Keratinocyte (primary cell): ENCODE measurements around the gene CAMSAP1. TPM values are rescaled to one million over a fixed set of nuclear protein-coding genes. Genes with fewer than 3 reads are reported as not detected.

ENCODE experiments used
- DNase-seq: peaks from one replicate; pipeline ENCODE4 v3.0.0-alpha.2; 2011; ENCODE audit warnings: low read depth, missing footprints, low spot score
- FAIRE-seq: peaks from 2 replicates; lab custom pipeline; 2011; peaks lifted over from hg19 to GRCh38; lab: Jason Lieb, UNC
- H2AFZ ChIP-seq: 2 replicates; pipeline ENCODE4 v1.6.0; 2012; ENCODE audit warnings: low read length, control low read depth, inconsistent platforms; ENCODE audit not compliant: control insufficient read depth
- H3K27ac ChIP-seq: 2 replicates; pipeline ENCODE4 v1.5.1; 2011; ENCODE audit warnings: low read length; ENCODE audit not compliant: control insufficient read depth, insufficient read depth
- H3K27me3 ChIP-seq: 3 replicates; pipeline ENCODE4 v1.6.0; 2011; ENCODE audit warnings: low read length; ENCODE audit not compliant: control insufficient read depth, insufficient read depth; ENCODE audit errors: extremely low read depth
- H3K36me3 ChIP-seq, 2 experiments: 2 replicates in 1 of 2; 3 replicates in 1 of 2; pipeline ENCODE4 v1.5.1; 2011; ENCODE audit warnings: low read length in 2 of 2, mild to moderate bottlenecking in 1 of 2; ENCODE audit not compliant: control insufficient read depth in 2 of 2, insufficient read depth in 2 of 2; ENCODE audit errors: extremely low read depth in 1 of 2
- H3K4me1 ChIP-seq: 3 replicates; pipeline ENCODE4 v1.5.1; 2011; ENCODE audit warnings: low read length; ENCODE audit not compliant: control insufficient read depth, insufficient read depth; ENCODE audit errors: extremely low read depth
- H3K4me2 ChIP-seq: 3 replicates; pipeline ENCODE4 v1.6.0; 2011; ENCODE audit warnings: low read depth, low read length; ENCODE audit not compliant: control insufficient read depth, insufficient read depth; ENCODE audit errors: extremely low read depth
- H3K4me3 ChIP-seq, 3 experiments: fragments of 200-600 bp in 1 of 3; sonication (generic) in 1 of 3; 2 replicates in 2 of 3; 3 replicates in 1 of 3; pipeline ENCODE4 v1.5.1; 2011 to 2016; ENCODE audit warnings: low read length in 3 of 3, mild to moderate bottlenecking in 3 of 3, control low read depth in 2 of 3, inconsistent platforms in 1 of 3, low read depth in 1 of 3, mixed read lengths in 1 of 3, mixed run types in 1 of 3, moderate library complexity in 1 of 3; ENCODE audit not compliant: control insufficient read depth in 2 of 3, insufficient read depth in 2 of 3; ENCODE audit errors: extremely low read depth in 1 of 3
- H3K79me2 ChIP-seq: 2 replicates; pipeline ENCODE4 v1.6.0; 2012; ENCODE audit warnings: low read length; ENCODE audit not compliant: control insufficient read depth, insufficient read depth
- H3K9ac ChIP-seq: 3 replicates; pipeline ENCODE4 v1.6.0; 2011; ENCODE audit warnings: low read length; ENCODE audit not compliant: control insufficient read depth, insufficient read depth; ENCODE audit errors: extremely low read depth
- H3K9me1 ChIP-seq: 3 replicates; pipeline ENCODE4 v1.6.0; 2011; ENCODE audit warnings: low read length; ENCODE audit not compliant: control insufficient read depth, insufficient read depth; ENCODE audit errors: extremely low read depth
- H3K9me3 ChIP-seq: 2 replicates; pipeline ENCODE4 v1.5.1; 2012; ENCODE audit warnings: low read depth, low read length; ENCODE audit not compliant: control insufficient read depth
- H4K20me1 ChIP-seq: 3 replicates; pipeline ENCODE4 v1.6.0; 2011; ENCODE audit warnings: low read length; ENCODE audit not compliant: control insufficient read depth, insufficient read depth; ENCODE audit errors: extremely low read depth
- CTCF ChIP-seq, 3 experiments: IDR thresholded peaks in 1 of 3; conservative IDR thresholded peaks in 1 of 3; optimal IDR thresholded peaks in 1 of 3; 2 replicates in 2 of 3; 3 replicates in 1 of 3; pipeline versions ENCODE3 to v1.5.1; 2011; ENCODE audit warnings: low read length in 3 of 3, mild to moderate bottlenecking in 3 of 3, moderate library complexity in 2 of 3, control low read depth in 1 of 3, inconsistent platforms in 1 of 3; ENCODE audit not compliant: insufficient read depth in 2 of 3; ENCODE audit errors: extremely low read depth in 1 of 3
- EZH2 ChIP-seq: IDR thresholded peaks from one replicate; pipeline ENCODE4 v1.6.1; 2012; ENCODE audit warnings: inconsistent platforms, mild to moderate bottlenecking, low read length, moderate library complexity
- dilution Hi-C: fragments of 300-500 bp; cut with MboI; formaldehyde crosslinking; loops from one replicate; pipeline ENCODE4 v1.7.0; 2020; ENCODE audit warnings: low sequenced_read_pairs; ENCODE audit not compliant: extremely low pct_ligation_motif_present
- polyA plus RNA-seq, 5 experiments: library from polyadenylated mRNA; depleted of rRNA in 3 of 5; stranded (reverse) in 3 of 5; stranded (forward) in 1 of 5; unstranded in 1 of 5; fragments of >200 nt; gene quantifications; 1 replicate in 1 of 5; 2 replicates in 3 of 5; 3 replicates in 1 of 5; pipeline versions ENCODE4 v1.2.1 to v1.2.3, GENCODE V29; 2011 to 2012; ENCODE audit warnings: missing spikeins in 2 of 5, low read depth in 1 of 5, low replicate concordance in 1 of 5

The CAMSAP1 gene
- polyA plus RNA-seq, 1 donor (not counting 4 experiments of a cell fraction or from before 2014, with no cell fraction given) = 8.3 TPM

GRCh38 chr9:135847833-135848232 lies 59.5 kb downstream of the CAMSAP1 start:
- Histone ChIP-seq H3K27me3 (no peaks in the 10 kb centered on the region), H3K9me1 (peaks cover 4% of the 10 kb centered on the region), H3K79me2 (no peaks in the 10 kb centered on the region), H3K9ac (no peak overlapping the region), H3K4me3 (no peak overlapping the region), H4K20me1 (no peaks in the 10 kb centered on the region), H3K27ac (no peak overlapping the region), H3K36me3 (peaks cover 7 to 9% of the 10 kb centered on the region in 2 experiments), H2AFZ (no peak overlapping the region), H3K4me2 (no peak overlapping the region), H3K4me1 (peaks cover 7% of the 10 kb centered on the region), H3K9me3 (no peaks in the 10 kb centered on the region)
- no peak for DNase-seq
- dilution Hi-C loops = no loop called here
- FAIRE-seq = no peak
- no peak for TF ChIP-seq EZH2

GRCh38 chr9:135840539-135840938 lies 66.8 kb downstream of the CAMSAP1 start:
- H3K27me3 ChIP-seq = no peaks in the 10 kb centered on the region
- H3K4me1 ChIP-seq = no peaks in the 10 kb centered on the region
- no peak for FAIRE-seq
- no peak for DNase-seq
- H3K36me3 ChIP-seq = peaks cover 0 to 3% of the 10 kb centered on the region in 2 experiments
- no peak overlapping the region for H2AFZ ChIP-seq
- no peak for TF ChIP-seq EZH2
- no peak for TF ChIP-seq CTCF (optimal IDR thresholded peaks at IDR 0.05 in 1 of 3, IDR thresholded peaks at IDR 0.05 in 1 of 3, conservative IDR thresholded peaks at IDR 0.05 in 1 of 3; ENCODE audit: extremely low read depth in 1 of 3, insufficient read depth in 2 of 3, low read length in 3 of 3)
- H3K9ac ChIP-seq = no peak overlapping the region
- H4K20me1 ChIP-seq = no peaks in the 10 kb centered on the region
- no peaks in the 10 kb centered on the region for H3K9me3 ChIP-seq
- no peak overlapping the region for H3K27ac ChIP-seq
- H3K79me2 ChIP-seq = peaks cover 28% of the 10 kb centered on the region
- no peak overlapping the region for H3K4me2 ChIP-seq
- no peak overlapping the region for H3K4me3 ChIP-seq
- dilution Hi-C loops = no loop called here
- no peaks in the 10 kb centered on the region for H3K9me1 ChIP-seq

GRCh38 chr9:135840107-135840506 lies 67.2 kb downstream of the CAMSAP1 start:
- no peaks in the 10 kb centered on the region for H4K20me1 ChIP-seq
- dilution Hi-C loops = no loop called here
- no peak overlapping the region for H3K9ac ChIP-seq
- no peak overlapping the region for H3K4me2 ChIP-seq
- H3K4me1 ChIP-seq = no peaks in the 10 kb centered on the region
- no peak for DNase-seq
- no peaks in the 10 kb centered on the region for H3K27me3 ChIP-seq
- peaks cover 28% of the 10 kb centered on the region for H3K79me2 ChIP-seq
- H3K27ac ChIP-seq = no peak overlapping the region
- H3K9me1 ChIP-seq = no peaks in the 10 kb centered on the region
- peaks cover 0 to 3% of the 10 kb centered on the region in 2 experiments for H3K36me3 ChIP-seq
- no peak overlapping the region for H3K4me3 ChIP-seq
- no peak overlapping the region for H2AFZ ChIP-seq
- no peaks in the 10 kb centered on the region for H3K9me3 ChIP-seq
- no peak for FAIRE-seq
- TF ChIP-seq EZH2 (no peak), CTCF (optimal IDR thresholded peaks at IDR 0.05 in 1 of 3, IDR thresholded peaks at IDR 0.05 in 1 of 3, conservative IDR thresholded peaks at IDR 0.05 in 1 of 3; ENCODE audit: extremely low read depth in 1 of 3, insufficient read depth in 2 of 3, low read length in 3 of 3) (no peak)
